ENCODE measurements around the gene RP9. TPM values are rescaled to one million over a fixed set of nuclear protein-coding genes. Genes with fewer than 3 reads are reported as not detected.

The RP9 gene
- total and polyA plus RNA-seq, 12 donors, result 4.2 to 23.0 (median 12.1) TPM

GRCh38 chr7:33156441-33156840 is 47.2 kb upstream of the RP9 start:
- no peaks in the 10 kb centered on the region for H3K36me3 ChIP-seq (replicated peaks in 1 of 2)
- no peaks in the 10 kb centered on the region for H3K9me3 ChIP-seq (replicated peaks in 1 of 3)
- H3K27me3 ChIP-seq, result no peaks in the 10 kb centered on the region
- TF ChIP-seq POLR2A (IDR thresholded peaks at IDR 0.05), result no peak
- no peak for TF ChIP-seq CTCF (IDR thresholded peaks at IDR 0.05)
- H3K27ac ChIP-seq, result no peak overlapping the region
- DNase-seq, result no peak
- intact Hi-C loops (cut with DNase I), result no loop called here
- WGBS, 4 donors, result 93 to 98% (median 96%) methylated on average over 2 of the region's 2 CpGs
- H3K4me3 ChIP-seq, result no peak overlapping the region
- H3K4me1 ChIP-seq (replicated peaks in 1 of 2), result no peaks in the 10 kb centered on the region

GRCh38 chr7:33155811-33156210 is 46.6 kb upstream of the RP9 start:
- TF ChIP-seq CTCF (IDR thresholded peaks at IDR 0.05) (no peak), POLR2A (IDR thresholded peaks at IDR 0.05) (no peak)
- intact Hi-C loops (cut with DNase I), result no loop called here
- no peak overlapping the region for H3K27ac ChIP-seq
- WGBS, 4 donors, result 69 to 97% (median 82%) methylated on average over 2 of the region's 2 CpGs
- no peaks in the 10 kb centered on the region for H3K9me3 ChIP-seq (replicated peaks in 1 of 3)
- no peaks in the 10 kb centered on the region for H3K4me1 ChIP-seq (replicated peaks in 1 of 2)
- no peaks in the 10 kb centered on the region for H3K27me3 ChIP-seq
- H3K4me3 ChIP-seq, result no peak overlapping the region
- DNase-seq, result no peak
- H3K36me3 ChIP-seq (replicated peaks in 1 of 2), result no peaks in the 10 kb centered on the region

GRCh38 chr7:33152087-33152486 is 42.9 kb upstream of the RP9 start:
- TF ChIP-seq CTCF (IDR thresholded peaks at IDR 0.05), result no peak
- TF ChIP-seq POLR2A (IDR thresholded peaks at IDR 0.05), result no peak
- Histone ChIP-seq H3K27ac (no peak overlapping the region), H3K36me3 (replicated peaks in 1 of 2) (no peaks in the 10 kb centered on the region), H3K9me3 (replicated peaks in 1 of 3) (no peaks in the 10 kb centered on the region), H3K4me3 (no peak overlapping the region), H3K27me3 (no peaks in the 10 kb centered on the region), H3K4me1 (replicated peaks in 1 of 2) (no peaks in the 10 kb centered on the region)
- DNase-seq, result no peak
- intact Hi-C loops (cut with DNase I), result no loop called here
- WGBS, 4 donors, result 52 to 82% (median 78%) methylated on average over 3 of the region's 3 CpGs

GRCh38 chr7:33145156-33145555 is 36.0 kb upstream of the RP9 start:
- Histone ChIP-seq H3K27me3 (no peaks in the 10 kb centered on the region), H3K4me3 (no peak overlapping the region), H3K4me1 (replicated peaks in 1 of 2) (peaks cover 0 to 15% of the 10 kb centered on the region in 2 donors), H3K9me3 (replicated peaks in 1 of 3) (no peaks in the 10 kb centered on the region), H3K36me3 (replicated peaks in 1 of 2) (no peaks in the 10 kb centered on the region), H3K27ac (no peak overlapping the region)
- TF ChIP-seq POLR2A (IDR thresholded peaks at IDR 0.05) (no peak), CTCF (IDR thresholded peaks at IDR 0.05) (no peak)
- intact Hi-C loops (cut with DNase I), result no loop called here
- no peak for DNase-seq
- 83 to 91% (median 89%) methylated on average over 5 of the region's 5 CpGs for WGBS, 4 donors

All from adrenal gland (tissue), 12 donors.